ENCODE data around the gene KRTAP5-1.

DNA sequence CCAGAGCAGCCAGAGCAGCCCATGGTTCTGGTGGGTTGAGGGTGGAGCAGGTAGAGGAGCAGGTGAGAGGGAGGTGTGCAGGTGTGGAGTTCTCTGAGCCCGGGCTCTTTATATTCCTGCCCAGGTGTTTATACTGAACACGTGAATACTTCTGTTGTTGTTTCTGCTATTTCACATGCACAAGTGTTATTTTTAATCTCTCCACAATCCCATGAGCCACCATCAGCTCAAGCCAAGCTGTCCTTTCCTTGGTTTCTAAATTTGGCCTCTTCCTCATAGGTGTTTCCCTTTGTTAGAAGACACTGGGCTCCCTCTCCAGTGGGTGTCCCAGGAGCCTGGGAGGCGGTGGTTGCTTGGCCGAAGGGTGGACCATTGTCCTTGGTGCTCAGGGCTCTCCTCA is 23.3 kb upstream of the KRTAP5-1 start, which contains the start of gene KRTAP5-3:
- TF ChIP-seq CTCF (IDR thresholded peaks at IDR 0.05) (no peak), POLR2AphosphoS5 (IDR thresholded peaks at IDR 0.05) (no peak), POLR2A (IDR thresholded peaks at IDR 0.05) (no peak)

All from prostate gland (tissue), 2 donors.